Fibroblast of mammary gland (primary cell): Measurements from ENCODE around the gene TAOK2.

Source experiments
- DNase-seq: peaks from one replicate; pipeline ENCODE4 v3.0.0-alpha.2; 2010; ENCODE audit warnings: low read depth
- H3K4me3 ChIP-seq: 2 replicates; pipeline ENCODE4 v1.5.1; 2011; ENCODE audit warnings: low read depth, mild to moderate bottlenecking, low read length, moderate library complexity; ENCODE audit not compliant: control insufficient read depth
- TF ChIP-seq, protein P1 (sequence below): conservative IDR thresholded peaks from 2 replicates; pipeline ENCODE4 v1.5.1; 2011; ENCODE audit warnings: low read depth, low read length, inconsistent platforms; ENCODE audit not compliant: control insufficient read depth, insufficient read depth

The TAOK2 gene

DNA sequence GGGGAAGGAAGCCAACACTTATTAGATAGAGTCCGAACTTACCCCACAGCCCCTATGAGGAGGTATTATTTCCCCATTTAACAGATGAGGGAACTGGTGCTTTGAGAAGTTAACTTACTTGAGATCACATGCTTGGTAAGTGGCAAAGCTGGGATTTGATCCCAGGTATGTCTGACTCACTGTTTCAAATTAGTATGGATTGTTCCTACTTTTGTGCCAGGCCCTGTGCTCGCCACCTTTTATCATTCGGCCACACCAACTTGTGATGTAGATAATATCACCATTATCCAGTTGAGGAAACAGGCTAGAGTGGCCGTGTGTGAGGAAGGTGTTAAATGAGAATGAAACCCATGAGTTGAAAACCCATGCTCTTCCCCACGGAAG is 11.1 kb downstream of the TAOK2 start:
- no peak overlapping the region for H3K4me3 ChIP-seq
- DNase-seq: no peak
- TF ChIP-seq, protein P1, sequence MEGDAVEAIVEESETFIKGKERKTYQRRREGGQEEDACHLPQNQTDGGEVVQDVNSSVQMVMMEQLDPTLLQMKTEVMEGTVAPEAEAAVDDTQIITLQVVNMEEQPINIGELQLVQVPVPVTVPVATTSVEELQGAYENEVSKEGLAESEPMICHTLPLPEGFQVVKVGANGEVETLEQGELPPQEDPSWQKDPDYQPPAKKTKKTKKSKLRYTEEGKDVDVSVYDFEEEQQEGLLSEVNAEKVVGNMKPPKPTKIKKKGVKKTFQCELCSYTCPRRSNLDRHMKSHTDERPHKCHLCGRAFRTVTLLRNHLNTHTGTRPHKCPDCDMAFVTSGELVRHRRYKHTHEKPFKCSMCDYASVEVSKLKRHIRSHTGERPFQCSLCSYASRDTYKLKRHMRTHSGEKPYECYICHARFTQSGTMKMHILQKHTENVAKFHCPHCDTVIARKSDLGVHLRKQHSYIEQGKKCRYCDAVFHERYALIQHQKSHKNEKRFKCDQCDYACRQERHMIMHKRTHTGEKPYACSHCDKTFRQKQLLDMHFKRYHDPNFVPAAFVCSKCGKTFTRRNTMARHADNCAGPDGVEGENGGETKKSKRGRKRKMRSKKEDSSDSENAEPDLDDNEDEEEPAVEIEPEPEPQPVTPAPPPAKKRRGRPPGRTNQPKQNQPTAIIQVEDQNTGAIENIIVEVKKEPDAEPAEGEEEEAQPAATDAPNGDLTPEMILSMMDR: no peak

DNA sequence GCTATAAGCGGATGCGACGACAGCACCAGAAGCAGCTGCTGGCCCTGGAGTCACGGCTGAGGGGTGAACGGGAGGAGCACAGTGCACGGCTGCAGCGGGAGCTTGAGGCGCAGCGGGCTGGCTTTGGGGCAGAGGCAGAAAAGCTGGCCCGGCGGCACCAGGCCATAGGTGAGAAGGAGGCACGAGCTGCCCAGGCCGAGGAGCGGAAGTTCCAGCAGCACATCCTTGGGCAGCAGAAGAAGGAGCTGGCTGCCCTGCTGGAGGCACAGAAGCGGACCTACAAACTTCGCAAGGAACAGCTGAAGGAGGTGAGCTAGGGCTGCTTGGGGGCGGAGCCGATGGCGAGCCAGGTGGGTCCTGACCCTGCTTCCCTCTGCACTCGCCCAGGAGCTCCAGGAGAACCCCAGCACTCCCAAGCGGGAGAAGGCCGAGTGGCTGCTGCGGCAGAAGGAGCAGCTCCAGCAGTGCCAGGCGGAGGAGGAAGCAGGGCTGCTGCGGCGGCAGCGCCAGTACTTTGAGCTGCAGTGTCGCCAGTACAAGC is 11.7 kb downstream of the TAOK2 start:
- TF ChIP-seq, protein P1: no peak
- no peak overlapping the region for H3K4me3 ChIP-seq
- no peak for DNase-seq

DNA sequence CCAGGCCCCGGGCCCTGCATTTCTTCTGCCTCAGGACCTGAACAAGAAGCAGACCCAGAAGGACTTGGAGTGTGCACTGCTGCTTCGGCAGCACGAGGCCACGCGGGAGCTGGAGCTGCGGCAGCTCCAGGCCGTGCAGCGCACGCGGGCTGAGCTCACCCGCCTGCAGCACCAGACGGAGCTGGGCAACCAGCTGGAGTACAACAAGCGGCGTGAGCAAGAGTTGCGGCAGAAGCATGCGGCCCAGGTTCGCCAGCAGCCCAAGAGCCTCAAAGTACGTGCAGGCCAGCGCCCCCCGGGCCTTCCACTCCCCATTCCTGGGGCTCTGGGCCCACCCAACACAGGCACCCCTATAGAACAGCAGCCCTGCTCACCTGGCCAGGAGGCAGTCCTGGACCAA is 12.6 kb downstream of the TAOK2 start:
- TF ChIP-seq, protein P1: no peak
- no peak for DNase-seq
- no peak overlapping the region for H3K4me3 ChIP-seq

DNA sequence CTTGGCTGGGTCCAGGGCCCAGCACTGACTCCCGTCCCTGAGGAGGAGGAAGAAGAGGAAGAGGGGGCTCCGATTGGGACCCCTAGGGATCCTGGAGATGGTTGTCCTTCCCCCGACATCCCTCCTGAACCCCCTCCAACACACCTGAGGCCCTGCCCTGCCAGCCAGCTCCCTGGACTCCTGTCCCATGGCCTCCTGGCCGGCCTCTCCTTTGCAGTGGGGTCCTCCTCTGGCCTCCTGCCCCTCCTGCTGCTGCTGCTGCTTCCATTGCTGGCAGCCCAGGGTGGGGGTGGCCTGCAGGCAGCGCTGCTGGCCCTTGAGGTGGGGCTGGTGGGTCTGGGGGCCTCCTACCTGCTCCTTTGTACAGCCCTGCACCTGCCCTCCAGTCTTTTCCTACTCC is 13.3 kb downstream of the TAOK2 start:
- no peak overlapping the region for H3K4me3 ChIP-seq
- TF ChIP-seq, protein P1: no peak

DNA sequence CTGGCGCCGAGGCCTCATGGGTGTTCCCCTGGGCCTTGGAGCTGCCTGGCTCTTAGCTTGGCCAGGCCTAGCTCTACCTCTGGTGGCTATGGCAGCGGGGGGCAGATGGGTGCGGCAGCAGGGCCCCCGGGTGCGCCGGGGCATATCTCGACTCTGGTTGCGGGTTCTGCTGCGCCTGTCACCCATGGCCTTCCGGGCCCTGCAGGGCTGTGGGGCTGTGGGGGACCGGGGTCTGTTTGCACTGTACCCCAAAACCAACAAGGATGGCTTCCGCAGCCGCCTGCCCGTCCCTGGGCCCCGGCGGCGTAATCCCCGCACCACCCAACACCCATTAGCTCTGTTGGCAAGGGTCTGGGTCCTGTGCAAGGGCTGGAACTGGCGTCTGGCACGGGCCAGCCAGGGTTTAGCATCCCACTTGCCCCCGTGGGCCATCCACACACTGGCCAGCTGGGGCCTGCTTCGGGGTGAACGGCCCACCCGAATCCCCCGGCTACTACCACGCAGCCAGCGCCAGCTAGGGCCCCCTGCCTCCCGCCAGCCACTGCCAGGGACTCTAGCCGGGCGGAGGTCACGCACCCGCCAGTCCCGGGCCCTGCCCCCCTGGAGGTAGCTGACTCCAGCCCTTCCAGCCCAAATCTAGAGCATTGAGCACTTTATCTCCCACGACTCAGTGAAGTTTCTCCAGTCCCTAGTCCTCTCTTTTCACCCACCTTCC is 13.9 kb downstream of the TAOK2 start:
- TF ChIP-seq, protein P1: no peak
- DNase-seq: no peak
- H3K4me3 ChIP-seq: no peak overlapping the region

More for the DNA sequence above, 13.3 kb downstream of the TAOK2 start:
- DNase-seq: no peak

DNA sequence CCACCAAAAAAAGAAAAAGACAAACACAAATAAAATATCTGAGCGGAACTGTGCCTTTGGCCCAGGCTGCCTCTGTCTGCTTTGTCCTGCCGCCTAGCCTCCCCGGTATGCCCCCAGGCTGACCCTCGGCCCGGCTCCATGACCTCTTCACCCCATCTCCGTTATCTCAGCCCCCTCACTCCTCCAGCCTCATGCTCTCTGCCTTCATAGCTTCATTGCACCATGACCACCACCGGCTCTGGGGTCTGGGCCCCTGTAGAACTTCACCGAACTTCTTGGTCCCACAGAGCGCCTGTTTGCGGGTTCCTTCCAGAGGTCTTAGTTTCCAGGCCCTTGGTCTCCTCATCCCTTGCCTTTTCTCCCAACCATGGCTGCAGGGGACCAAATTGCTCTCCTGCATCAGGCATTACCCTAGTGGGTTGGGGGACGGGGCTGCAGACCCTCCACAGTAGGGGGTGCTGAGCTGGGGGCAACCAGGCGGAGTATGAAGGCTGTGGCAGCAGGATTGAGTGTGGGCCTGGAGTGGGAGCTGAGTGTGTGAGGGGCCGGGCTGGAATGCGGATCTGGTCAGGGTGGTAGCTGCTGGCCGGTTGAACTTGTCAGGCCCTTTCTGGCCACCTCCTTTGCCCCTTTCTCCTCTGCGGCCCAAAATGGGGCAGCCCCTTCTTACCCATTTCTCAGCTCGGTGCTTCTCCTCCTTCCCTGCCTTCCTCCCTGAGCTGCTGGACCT is 14.8 kb downstream of the TAOK2 start:
- DNase-seq: no peak
- H3K4me3 ChIP-seq: no peak overlapping the region
- TF ChIP-seq, protein P1: no peak
